Ishikawa (cell line): Measurements from ENCODE around the gene FOXC1.

Source experiments
- CREB1 ChIP-seq: IDR thresholded peaks from 2 replicates; pipeline ENCODE4 v1.6.1; 2012; ENCODE audit warnings: low read depth
- EP300 ChIP-seq: IDR thresholded peaks from 2 replicates; pipeline ENCODE4 v1.6.1; 2012; ENCODE audit warnings: borderline replicate concordance
- FOXM1 ChIP-seq: IDR thresholded peaks from 2 replicates; pipeline ENCODE4 v1.6.1; 2012; ENCODE audit warnings: low read depth, borderline replicate concordance
- MAX ChIP-seq: IDR thresholded peaks from 2 replicates; pipeline ENCODE4 v1.6.1; 2012
- REST ChIP-seq: IDR thresholded peaks from 2 replicates; pipeline ENCODE4 v1.6.1; 2012; ENCODE audit warnings: low read depth, mild to moderate bottlenecking
- TAF1 ChIP-seq: IDR thresholded peaks from 2 replicates; pipeline ENCODE4 v1.6.1; 2012; ENCODE audit warnings: low read depth, mild to moderate bottlenecking
- TCF12 ChIP-seq: IDR thresholded peaks from 2 replicates; pipeline ENCODE4 v1.6.1; 2012; ENCODE audit warnings: low read depth
- TEAD4 ChIP-seq: IDR thresholded peaks from 2 replicates; pipeline ENCODE4 v1.6.1; 2012
- USF1 ChIP-seq: IDR thresholded peaks from 2 replicates; pipeline ENCODE4 v1.6.1; 2012

GRCh38 chr6:1612299-1612973 lies 2.7 kb downstream of the FOXC1 start:
- no peak for TF ChIP-seq REST
- no peak for TF ChIP-seq CREB1
- TF ChIP-seq MAX, result no peak
- TF ChIP-seq EP300, result no peak
- no peak for TF ChIP-seq TEAD4
- TF ChIP-seq USF1, result no peak
- TF ChIP-seq FOXM1, result no peak
- TF ChIP-seq TAF1, result no peak
- TF ChIP-seq TCF12, result no peak
